Measurements from ENCODE around the gene OGDHL.

- TF ChIP-seq CTCF (IDR thresholded peaks at IDR 0.05) (no peak), POLR2A (IDR thresholded peaks at IDR 0.05) (no peak)
Measured at GRCh38 chr10:49750546-49750945, 11.6 kb downstream of the OGDHL start.

All from esophagus squamous epithelium (tissue), 4 donors.